Skeletal muscle tissue (tissue), 4 donors: ENCODE measurements around the gene TBC1D1. TPM values are rescaled to one million over a fixed set of nuclear protein-coding genes. Genes with fewer than 3 reads are reported as not detected.

Experiments
- H3K27ac ChIP-seq: one replicate; pipeline ENCODE4 v1.7.0; 2013; ENCODE audit warnings: mild to moderate bottlenecking, low read depth, low read length, inconsistent platforms
- H3K27me3 ChIP-seq, 3 donors: one replicate each; pipeline ENCODE4 v1.7.0; 2013; ENCODE audit warnings: low read length in 3 of 3; ENCODE audit not compliant: control insufficient read depth in 3 of 3, insufficient read depth in 3 of 3
- H3K36me3 ChIP-seq, 3 donors: one replicate each; pipeline ENCODE4 v1.7.0; 2013; ENCODE audit warnings: low read length in 3 of 3; ENCODE audit not compliant: control insufficient read depth in 3 of 3, insufficient read depth in 3 of 3
- H3K4me1 ChIP-seq, 3 donors: one replicate each; pipeline ENCODE4 v1.7.0; 2013; ENCODE audit warnings: low read length in 3 of 3, mild to moderate bottlenecking in 3 of 3; ENCODE audit not compliant: control insufficient read depth in 3 of 3, insufficient read depth in 3 of 3
- H3K4me3 ChIP-seq, 3 donors: one replicate each; pipeline ENCODE4 v1.7.0; 2013; ENCODE audit warnings: low read length in 3 of 3
- H3K9ac ChIP-seq, 3 donors: one replicate each; pipeline ENCODE4 v1.7.0; 2013; ENCODE audit warnings: low read length in 3 of 3, mild to moderate bottlenecking in 3 of 3, moderate library complexity in 2 of 3, low read depth in 1 of 3
- H3K9me3 ChIP-seq, 3 donors: one replicate each; pipeline ENCODE4 v1.7.0; 2013; ENCODE audit warnings: low read length in 3 of 3; ENCODE audit not compliant: control insufficient read depth in 3 of 3
- total RNA-seq: library from RNA; depleted of rRNA; stranded (reverse); fragments of >200 nt; gene quantifications from one replicate; pipeline ENCODE4 v1.2.3, GENCODE V29; 2014
- donor health status: Osteomylitis.

TBC1D1 gene
- total RNA-seq, 1 donor from 2014 or later = 54.3 TPM

DNA sequence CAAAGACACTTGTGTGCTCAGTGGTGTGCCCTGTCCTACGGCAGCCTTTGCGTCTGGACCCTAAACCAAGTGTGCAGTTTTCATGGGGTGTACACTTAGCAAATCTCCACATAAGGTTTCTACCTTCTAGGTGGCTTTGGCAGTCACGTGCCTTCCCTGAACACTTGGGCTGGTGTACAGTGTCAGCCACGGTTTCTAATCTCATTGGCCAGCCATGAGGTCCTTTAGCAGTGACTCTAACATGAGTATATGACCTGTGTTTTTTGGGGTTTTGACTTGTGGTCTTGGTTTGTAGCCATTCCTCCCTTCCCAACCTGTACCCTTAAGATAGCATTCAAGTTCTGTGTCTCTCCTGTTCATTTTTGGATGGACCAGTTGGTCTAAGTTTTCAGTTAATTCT lies 145.7 kb downstream of the TBC1D1 start:
- no peak overlapping the region for H3K4me3 ChIP-seq
- no peak overlapping the region for H3K9ac ChIP-seq
- no peak overlapping the region for H3K27ac ChIP-seq
- H3K4me1 ChIP-seq = no peaks in the 10 kb centered on the region
- no peaks in the 10 kb centered on the region for H3K27me3 ChIP-seq
- H3K9me3 ChIP-seq = no peaks in the 10 kb centered on the region
- peaks cover 9 to 14% (median 12%) of the 10 kb centered on the region in 3 donors for H3K36me3 ChIP-seq

DNA sequence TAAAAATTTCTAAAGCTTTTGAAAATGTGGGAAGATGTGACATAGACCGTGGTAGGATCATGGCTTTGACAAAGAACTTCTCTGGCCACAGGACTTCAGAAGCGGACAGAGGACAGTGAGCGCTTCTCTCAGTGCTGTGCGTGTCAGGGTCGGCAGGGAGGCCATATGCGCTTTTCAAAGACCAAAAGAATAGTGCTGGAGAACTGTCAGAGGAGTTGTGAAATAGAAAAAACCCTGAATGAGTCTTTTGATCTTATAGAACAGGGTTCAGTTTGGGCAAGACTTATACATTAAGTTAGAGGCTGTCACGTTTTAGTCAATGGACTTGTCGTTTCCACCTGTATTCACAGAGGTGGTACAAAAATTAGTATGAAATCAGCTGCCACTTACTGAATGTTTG lies 146.7 kb downstream of the TBC1D1 start:
- no peaks in the 10 kb centered on the region for H3K9me3 ChIP-seq
- no peak overlapping the region for H3K27ac ChIP-seq
- H3K4me1 ChIP-seq = no peaks in the 10 kb centered on the region
- peaks cover 9 to 16% (median 12%) of the 10 kb centered on the region in 3 donors for H3K36me3 ChIP-seq
- no peak overlapping the region for H3K4me3 ChIP-seq
- H3K9ac ChIP-seq = no peak overlapping the region
- H3K27me3 ChIP-seq = no peaks in the 10 kb centered on the region

- no peak overlapping the region for H3K9ac ChIP-seq
- no peak overlapping the region for H3K27ac ChIP-seq
- H3K27me3 ChIP-seq = no peaks in the 10 kb centered on the region
- no peaks in the 10 kb centered on the region for H3K4me1 ChIP-seq
- H3K36me3 ChIP-seq = peaks cover 12 to 18% (median 14%) of the 10 kb centered on the region in 3 donors
- no peaks in the 10 kb centered on the region for H3K9me3 ChIP-seq
- no peak overlapping the region for H3K4me3 ChIP-seq
Observed at GRCh38 chr4:38040619-38041018, 149.7 kb downstream of the TBC1D1 start.

DNA sequence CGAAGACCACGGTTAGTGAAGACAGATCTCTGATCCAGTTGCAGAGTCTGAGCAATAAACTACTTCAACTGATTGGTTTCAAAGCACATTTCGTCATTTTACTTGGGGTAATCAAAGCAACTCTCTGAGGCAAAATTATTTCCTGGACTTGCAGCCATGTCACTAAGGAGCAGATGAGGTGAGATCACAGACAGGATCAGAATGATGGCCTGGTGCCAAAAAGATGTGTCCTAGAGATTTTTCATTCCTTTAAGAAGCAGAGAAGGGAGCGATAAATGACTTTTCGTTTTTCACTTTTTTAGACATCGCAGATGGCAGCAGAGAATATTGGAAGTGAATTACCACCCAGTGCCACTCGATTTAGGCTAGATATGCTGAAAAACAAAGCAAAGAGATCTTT lies 153.2 kb downstream of the TBC1D1 start:
- no peaks in the 10 kb centered on the region for H3K9me3 ChIP-seq
- H3K27ac ChIP-seq = no peak overlapping the region
- no peaks in the 10 kb centered on the region for H3K4me1 ChIP-seq
- no peak overlapping the region for H3K4me3 ChIP-seq
- peaks cover 4 to 15% (median 10%) of the 10 kb centered on the region in 3 donors for H3K36me3 ChIP-seq
- H3K27me3 ChIP-seq = no peaks in the 10 kb centered on the region
- H3K9ac ChIP-seq = no peak overlapping the region

DNA sequence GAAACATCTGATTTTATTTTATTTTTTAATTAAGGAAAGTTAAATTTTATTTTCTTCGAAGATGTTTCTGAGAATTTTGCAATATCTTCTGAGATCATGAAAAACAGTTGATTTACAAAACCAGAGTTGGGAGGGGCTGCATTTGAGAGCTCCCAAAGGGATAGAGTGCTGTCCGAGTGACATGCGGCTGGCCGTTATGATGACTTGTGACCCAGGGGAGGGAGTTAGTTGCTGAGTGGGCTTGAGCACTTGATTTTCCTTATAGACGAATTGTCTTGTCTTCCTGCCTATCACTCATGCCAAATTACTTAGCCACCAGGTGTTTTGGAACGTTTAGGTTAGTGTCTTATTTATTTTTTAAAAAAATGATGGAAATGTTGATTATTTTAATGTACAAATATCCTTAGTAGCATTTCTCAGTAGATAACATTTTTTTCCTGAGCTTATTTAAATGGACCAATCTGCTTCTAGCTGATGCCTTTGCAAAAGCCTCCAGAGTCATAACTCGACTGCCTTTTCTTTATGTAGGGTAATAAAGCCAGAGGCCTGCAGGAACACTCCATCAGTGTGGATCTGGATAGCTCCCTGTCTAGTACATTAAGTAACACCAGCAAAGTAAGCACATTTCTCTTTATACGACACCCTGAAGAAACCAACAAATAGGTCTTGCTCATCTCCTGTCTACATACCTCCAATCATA lies 154.6 kb downstream of the TBC1D1 start:
- H3K27ac ChIP-seq = no peak overlapping the region
- H3K27me3 ChIP-seq = no peaks in the 10 kb centered on the region
- H3K4me3 ChIP-seq = no peak overlapping the region
- H3K9ac ChIP-seq = no peak overlapping the region
- no peaks in the 10 kb centered on the region for H3K9me3 ChIP-seq
- H3K4me1 ChIP-seq = peaks cover 0 to 4% (median 0%) of the 10 kb centered on the region in 3 donors
- peaks cover 15 to 24% (median 19%) of the 10 kb centered on the region in 3 donors for H3K36me3 ChIP-seq

GRCh38 chr4:38046727-38047489 lies 156.0 kb downstream of the TBC1D1 start:
- Histone ChIP-seq H3K27me3 (no peaks in the 10 kb centered on the region), H3K9ac (no peak overlapping the region), H3K4me3 (no peak overlapping the region), H3K36me3 (peaks cover 15 to 24% (median 19%) of the 10 kb centered on the region in 3 donors), H3K27ac (no peak overlapping the region), H3K9me3 (no peaks in the 10 kb centered on the region), H3K4me1 (peaks cover 0 to 4% (median 0%) of the 10 kb centered on the region in 3 donors)

DNA sequence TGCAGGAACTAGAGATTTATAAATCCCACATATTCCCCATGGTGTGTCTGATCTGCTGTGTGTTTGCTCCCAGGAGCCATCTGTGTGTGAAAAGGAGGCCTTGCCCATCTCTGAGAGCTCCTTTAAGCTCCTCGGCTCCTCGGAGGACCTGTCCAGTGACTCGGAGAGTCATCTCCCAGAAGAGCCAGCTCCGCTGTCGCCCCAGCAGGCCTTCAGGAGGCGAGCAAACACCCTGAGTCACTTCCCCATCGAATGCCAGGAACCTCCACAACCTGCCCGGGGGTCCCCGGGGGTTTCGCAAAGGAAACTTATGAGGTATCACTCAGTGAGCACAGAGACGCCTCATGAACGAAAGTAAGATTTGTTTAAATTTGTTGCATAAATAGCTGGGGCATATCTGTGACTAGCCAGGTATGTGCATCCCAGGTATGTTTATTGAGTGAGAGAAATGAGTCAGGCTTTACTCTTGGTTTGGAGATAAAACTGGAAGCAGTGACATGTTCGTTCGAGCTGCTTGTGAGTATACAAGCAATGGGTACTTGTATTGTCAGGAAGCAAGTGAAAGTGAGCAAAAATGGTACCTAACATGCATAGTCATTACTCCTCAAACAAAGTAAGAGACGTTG lies 158.8 kb downstream of the TBC1D1 start:
- Histone ChIP-seq H3K36me3 (peaks cover 18 to 24% (median 22%) of the 10 kb centered on the region in 3 donors), H3K9ac (no peak overlapping the region), H3K4me1 (peaks cover 0 to 4% (median 0%) of the 10 kb centered on the region in 3 donors), H3K4me3 (no peak overlapping the region), H3K27me3 (no peaks in the 10 kb centered on the region), H3K27ac (no peak overlapping the region), H3K9me3 (no peaks in the 10 kb centered on the region)

DNA sequence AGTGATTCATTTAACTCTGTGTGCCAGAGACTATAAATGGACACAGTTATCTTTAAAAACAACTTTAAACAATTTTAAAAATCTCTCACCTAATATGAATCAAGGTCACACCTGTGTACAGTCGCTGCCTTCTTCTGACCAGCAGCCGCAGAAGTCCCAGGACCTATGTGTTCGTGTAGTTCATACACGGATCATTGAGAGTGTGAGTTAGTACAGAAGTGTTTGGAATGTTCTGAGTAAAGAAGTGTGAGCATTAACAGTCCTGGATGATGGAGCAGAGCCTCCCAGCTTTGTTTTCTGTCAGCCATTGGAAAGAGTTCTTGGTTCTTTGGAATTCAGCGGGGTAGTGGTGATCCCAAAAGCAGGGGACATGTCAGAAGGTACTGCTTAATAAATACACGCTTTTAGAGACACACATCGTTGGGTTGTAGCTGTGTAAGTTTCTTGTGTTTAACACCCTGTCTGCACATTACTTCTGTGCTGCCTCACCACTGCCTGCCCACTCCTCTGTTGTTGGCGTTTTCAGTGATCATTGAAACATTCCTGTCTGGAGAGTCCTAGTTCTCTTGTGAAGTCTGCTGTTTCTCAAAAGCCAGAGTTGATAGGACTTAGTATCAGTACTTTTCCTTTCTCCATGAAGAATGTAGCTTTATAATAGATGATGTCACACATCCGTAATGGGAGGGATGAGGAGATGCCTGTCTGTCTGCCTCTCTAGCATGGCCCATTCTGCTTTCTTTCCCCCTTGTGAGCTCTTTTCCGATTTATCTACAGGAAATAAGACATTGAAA lies 159.9 kb downstream of the TBC1D1 start:
- H3K27ac ChIP-seq = peak overlapping the region; percentile 1
- H3K4me3 ChIP-seq = no peak overlapping the region
- H3K9ac ChIP-seq = no peak overlapping the region
- no peaks in the 10 kb centered on the region for H3K9me3 ChIP-seq
- H3K36me3 ChIP-seq = peaks cover 25 to 31% (median 30%) of the 10 kb centered on the region in 3 donors
- peaks cover 3 to 5% (median 4%) of the 10 kb centered on the region in 3 donors for H3K4me1 ChIP-seq
- no peaks in the 10 kb centered on the region for H3K27me3 ChIP-seq

- peak overlapping the region; percentile 8 for H3K27ac ChIP-seq
- H3K9ac ChIP-seq = no peak overlapping the region
- H3K36me3 ChIP-seq = peaks cover 15 to 32% (median 29%) of the 10 kb centered on the region in 3 donors
- peak overlapping the region in 1 of 3 donors; percentile 16 for H3K4me3 ChIP-seq
- H3K4me1 ChIP-seq = peaks cover 4 to 7% (median 7%) of the 10 kb centered on the region in 3 donors
- no peaks in the 10 kb centered on the region for H3K9me3 ChIP-seq
- H3K27me3 ChIP-seq = no peaks in the 10 kb centered on the region
Observed at GRCh38 chr4:38055566-38055965, 164.7 kb downstream of the TBC1D1 start.
